Activated CD4-positive, alpha-beta memory T cell treated with anti-CD3 and anti-CD28 coated beads for 36 hours (primary cell): ENCODE results near the gene ANKRD44. TPM values are rescaled to one million over a fixed set of nuclear protein-coding genes. Genes with fewer than 3 reads are reported as not detected.
A peak's percentile ranks its signal among the peaks of the same experiment; 100 is the strongest.

Experiments used
- CTCF ChIA-PET: fragments of 350-600 bp; sonication (Branson Sonifier 250); formaldehyde crosslinking; loops from one replicate; lab custom pipeline; 2021; ENCODE audit warnings: antibody characterized with exemption, inconsistent platforms; lab: Charles Lee
- POLR2A ChIA-PET: fragments of 350-600 bp; sonication (Branson Sonifier 250); formaldehyde crosslinking; loops from one replicate; lab custom pipeline; 2021; ENCODE audit warnings: antibody characterized with exemption; lab: Charles Lee
- DNase-seq: peaks from one replicate; pipeline ENCODE4 v3.0.0-alpha.2; 2020
- H3K27ac Mint-ChIP-seq: one replicate; pipeline ENCODE4 v1.8.0; 2021; ENCODE audit warnings: mixed read lengths
- H3K27me3 Mint-ChIP-seq: one replicate; pipeline ENCODE4 v1.8.0; 2021; ENCODE audit warnings: mixed read lengths
- H3K36me3 Mint-ChIP-seq: one replicate; pipeline ENCODE4 v1.8.0; 2021; ENCODE audit warnings: mixed read lengths
- H3K4me1 Mint-ChIP-seq: one replicate; pipeline ENCODE4 v1.8.0; 2021; ENCODE audit warnings: low read depth, mixed read lengths
- H3K4me3 Mint-ChIP-seq: one replicate; pipeline ENCODE4 v1.8.0; 2021; ENCODE audit warnings: mild to moderate bottlenecking, mixed read lengths
- H3K9me3 Mint-ChIP-seq: one replicate; pipeline ENCODE4 v1.8.0; 2021; ENCODE audit warnings: mixed read lengths
- intact Hi-C: fragments of 100-400 bp; cut with micrococcal nuclease; formaldehyde crosslinking; loops from one replicate; pipeline ENCODE4 v1.15.1; 2023
- total RNA-seq, 2 experiments: library from RNA; stranded (reverse); gene quantifications; one replicate each; pipeline ENCODE4 v1.2.3, GENCODE V29; 2021

Gene ANKRD44
- total RNA-seq, 2 experiments from 2014 or later, result 123 to 125 TPM

GRCh38 chr2:197163712-197164140, 146.9 kb downstream of the ANKRD44 start:
- H3K27ac Mint-ChIP-seq, result no peak overlapping the region
- H3K4me1 Mint-ChIP-seq, result peaks cover 88% of the 10 kb centered on the region
- H3K36me3 Mint-ChIP-seq, result peaks cover 3% of the 10 kb centered on the region
- H3K4me3 Mint-ChIP-seq, result no peak overlapping the region
- ChIA-PET POLR2A (no interaction called here), CTCF (interaction anchor here (2.3 kb wide), 1 partner anchor 50 kb away, joined by 9 read pairs; no protein-coding TSS in a partner anchor)
- H3K9me3 Mint-ChIP-seq, result no peaks in the 10 kb centered on the region
- H3K27me3 Mint-ChIP-seq, result no peaks in the 10 kb centered on the region
- intact Hi-C loops, result no loop called here
- no peak for DNase-seq

- Mint-ChIP-seq H3K4me1 (peaks cover 79% of the 10 kb centered on the region), H3K36me3 (peaks cover 6% of the 10 kb centered on the region), H3K27me3 (no peaks in the 10 kb centered on the region), H3K27ac (peak overlapping the region; percentile 59), H3K4me3 (no peak overlapping the region), H3K9me3 (no peaks in the 10 kb centered on the region)
- CTCF ChIA-PET, result interaction anchor here (1.5 to 2.3 kb wide), 2 partner anchors 9 to 48 kb away, joined by 4 to 9 read pairs; no protein-coding TSS in a partner anchor
- intact Hi-C loops, result no loop called here
- no peak for DNase-seq
- POLR2A ChIA-PET, result no interaction called here
Measured at GRCh38 chr2:197161774-197162173, 148.8 kb downstream of the ANKRD44 start.

- CTCF ChIA-PET, result interaction anchor here (0.6 to 2.2 kb wide), 6 partner anchors 9 to 46 kb away, joined by 3 to 14 read pairs (median 4); no protein-coding TSS in a partner anchor
- POLR2A ChIA-PET, result interaction anchor here (0.7 to 0.8 kb wide), 2 partner anchors 23 to 118 kb away, joined by 3 read pairs; no protein-coding TSS in a partner anchor
- H3K4me1 Mint-ChIP-seq, result peaks cover 72% of the 10 kb centered on the region
- H3K27ac Mint-ChIP-seq, result peak overlapping the region; percentile 87
- H3K27me3 Mint-ChIP-seq, result no peaks in the 10 kb centered on the region
- intact Hi-C loops, result loop anchor here (1.0 to 2.0 kb wide), 3 partner anchors 14 to 33 kb away; no protein-coding TSS in a partner anchor
- H3K36me3 Mint-ChIP-seq, result peaks cover 11% of the 10 kb centered on the region
- peaks cover 5% of the 10 kb centered on the region for H3K9me3 Mint-ChIP-seq
- DNase-seq, result peak; percentile 64
- peak overlapping the region; percentile 0 for H3K4me3 Mint-ChIP-seq
Measured at GRCh38 chr2:197159661-197160211, 150.8 kb downstream of the ANKRD44 start.

GRCh38 chr2:197158591-197159550, 151.7 kb downstream of the ANKRD44 start:
- H3K4me3 Mint-ChIP-seq, result peak overlapping the region; percentile 2
- no peaks in the 10 kb centered on the region for H3K27me3 Mint-ChIP-seq
- peak overlapping the region; percentile 87 for H3K27ac Mint-ChIP-seq
- H3K4me1 Mint-ChIP-seq, result peaks cover 74% of the 10 kb centered on the region
- ChIA-PET CTCF (interaction anchor here (1.2 to 2.2 kb wide), 5 partner anchors 10 to 83 kb away, joined by 3 to 14 read pairs (median 5); no protein-coding TSS in a partner anchor), POLR2A (interaction anchor here (0.6 to 0.8 kb wide), 2 partner anchors 13 to 21 kb away, joined by 3 to 4 read pairs; no protein-coding TSS in a partner anchor)
- H3K36me3 Mint-ChIP-seq, result peaks cover 11% of the 10 kb centered on the region
- DNase-seq, result no peak
- intact Hi-C loops, result loop anchor here (1.0 to 2.0 kb wide), 3 partner anchors 14 to 34 kb away; no protein-coding TSS in a partner anchor
- peaks cover 5% of the 10 kb centered on the region for H3K9me3 Mint-ChIP-seq

- peaks cover 75% of the 10 kb centered on the region for H3K4me1 Mint-ChIP-seq
- H3K9me3 Mint-ChIP-seq, result peaks cover 5% of the 10 kb centered on the region
- H3K27me3 Mint-ChIP-seq, result no peaks in the 10 kb centered on the region
- POLR2A ChIA-PET, result no interaction called here
- H3K4me3 Mint-ChIP-seq, result no peak overlapping the region
- intact Hi-C loops, result loop anchor here (2.0 kb wide), 1 partner anchor 35 kb away; no protein-coding TSS in a partner anchor
- CTCF ChIA-PET, result interaction anchor here (1.2 to 2.2 kb wide), 4 partner anchors 9 to 82 kb away, joined by 3 to 14 read pairs (median 4); no protein-coding TSS in a partner anchor
- H3K27ac Mint-ChIP-seq, result peak overlapping the region; percentile 87
- H3K36me3 Mint-ChIP-seq, result peaks cover 11% of the 10 kb centered on the region
- no peak for DNase-seq
Measured at GRCh38 chr2:197157879-197158537, 152.6 kb downstream of the ANKRD44 start.

GRCh38 chr2:197156771-197157170, 153.8 kb downstream of the ANKRD44 start:
- ChIA-PET CTCF (no interaction called here), POLR2A (no interaction called here)
- H3K27me3 Mint-ChIP-seq, result no peaks in the 10 kb centered on the region
- peaks cover 75% of the 10 kb centered on the region for H3K4me1 Mint-ChIP-seq
- peaks cover 5% of the 10 kb centered on the region for H3K9me3 Mint-ChIP-seq
- DNase-seq, result no peak
- H3K4me3 Mint-ChIP-seq, result no peak overlapping the region
- H3K36me3 Mint-ChIP-seq, result peaks cover 11% of the 10 kb centered on the region
- intact Hi-C loops, result no loop called here
- peak overlapping the region; percentile 53 for H3K27ac Mint-ChIP-seq

GRCh38 chr2:197152451-197153228, 157.9 kb downstream of the ANKRD44 start:
- Mint-ChIP-seq H3K36me3 (peaks cover 9% of the 10 kb centered on the region), H3K27me3 (no peaks in the 10 kb centered on the region), H3K27ac (peak overlapping the region; percentile 76), H3K4me3 (no peak overlapping the region), H3K9me3 (peaks cover 5% of the 10 kb centered on the region), H3K4me1 (peaks cover 69% of the 10 kb centered on the region)
- POLR2A ChIA-PET, result interaction anchor here (0.6 kb wide), 2 partner anchors 50 to 159 kb away, joined by 3 read pairs; no protein-coding TSS in a partner anchor
- intact Hi-C loops, result no loop called here
- CTCF ChIA-PET, result interaction anchor here (0.7 to 1.9 kb wide), 8 partner anchors 9 to 39 kb away, joined by 3 to 11 read pairs (median 4); no protein-coding TSS in a partner anchor
- DNase-seq, result no peak

- CTCF ChIA-PET, result interaction anchor here (1.1 to 2.0 kb wide), 3 partner anchors 10 to 19 kb away, joined by 5 to 7 read pairs (median 6); no protein-coding TSS in a partner anchor
- no peak for DNase-seq
- H3K27ac Mint-ChIP-seq, result peak overlapping the region; percentile 64
- intact Hi-C loops, result no loop called here
- H3K27me3 Mint-ChIP-seq, result no peaks in the 10 kb centered on the region
- POLR2A ChIA-PET, result interaction anchor here (1.1 kb wide), 1 partner anchor 12 kb away, joined by 3 read pairs; no protein-coding TSS in a partner anchor
- no peaks in the 10 kb centered on the region for H3K9me3 Mint-ChIP-seq
- peaks cover 7% of the 10 kb centered on the region for H3K36me3 Mint-ChIP-seq
- no peak overlapping the region for H3K4me3 Mint-ChIP-seq
- H3K4me1 Mint-ChIP-seq, result peaks cover 80% of the 10 kb centered on the region
Measured at GRCh38 chr2:197149546-197149945, 161.0 kb downstream of the ANKRD44 start.

- no peak for DNase-seq
- no peaks in the 10 kb centered on the region for H3K27me3 Mint-ChIP-seq
- no peaks in the 10 kb centered on the region for H3K9me3 Mint-ChIP-seq
- intact Hi-C loops, result no loop called here
- POLR2A ChIA-PET, result no interaction called here
- H3K36me3 Mint-ChIP-seq, result peaks cover 14% of the 10 kb centered on the region
- CTCF ChIA-PET, result interaction anchor here (0.8 to 2.0 kb wide), 3 partner anchors 12 to 35 kb away, joined by 3 to 7 read pairs (median 6); no protein-coding TSS in a partner anchor
- H3K4me3 Mint-ChIP-seq, result no peak overlapping the region
- peak overlapping the region; percentile 7 for H3K27ac Mint-ChIP-seq
- peaks cover 75% of the 10 kb centered on the region for H3K4me1 Mint-ChIP-seq
Measured at GRCh38 chr2:197148401-197148800, 162.2 kb downstream of the ANKRD44 start.

GRCh38 chr2:197147942-197148341, 162.6 kb downstream of the ANKRD44 start:
- H3K36me3 Mint-ChIP-seq, result peaks cover 14% of the 10 kb centered on the region
- no peaks in the 10 kb centered on the region for H3K27me3 Mint-ChIP-seq
- no peak overlapping the region for H3K4me3 Mint-ChIP-seq
- H3K27ac Mint-ChIP-seq, result peak overlapping the region; percentile 7
- H3K4me1 Mint-ChIP-seq, result peaks cover 71% of the 10 kb centered on the region
- H3K9me3 Mint-ChIP-seq, result no peaks in the 10 kb centered on the region
- DNase-seq, result no peak
- CTCF ChIA-PET, result no interaction called here
- POLR2A ChIA-PET, result no interaction called here
- intact Hi-C loops, result no loop called here
